Mammary epithelial cell (primary cell): ENCODE measurements around the gene HS3ST5.

Experiments
- EZH2 ChIP-seq: IDR thresholded peaks from 2 replicates; pipeline ENCODE4 v1.6.1; 2012; ENCODE audit warnings: low read length, inconsistent platforms, borderline replicate concordance
- TF ChIP-seq, protein P1 (sequence below), 2 donors: IDR thresholded peaks in 1 of 2; conservative IDR thresholded peaks in 1 of 2; 2 replicates each; pipeline ENCODE4 v1.5.1; 2011 to 2012; ENCODE audit warnings: inconsistent platforms in 2 of 2, low read length in 2 of 2, mild to moderate bottlenecking in 2 of 2, control low read depth in 1 of 2, low read depth in 1 of 2; ENCODE audit not compliant: insufficient read depth in 1 of 2; ENCODE audit errors: extremely low read depth in 1 of 2

DNA sequence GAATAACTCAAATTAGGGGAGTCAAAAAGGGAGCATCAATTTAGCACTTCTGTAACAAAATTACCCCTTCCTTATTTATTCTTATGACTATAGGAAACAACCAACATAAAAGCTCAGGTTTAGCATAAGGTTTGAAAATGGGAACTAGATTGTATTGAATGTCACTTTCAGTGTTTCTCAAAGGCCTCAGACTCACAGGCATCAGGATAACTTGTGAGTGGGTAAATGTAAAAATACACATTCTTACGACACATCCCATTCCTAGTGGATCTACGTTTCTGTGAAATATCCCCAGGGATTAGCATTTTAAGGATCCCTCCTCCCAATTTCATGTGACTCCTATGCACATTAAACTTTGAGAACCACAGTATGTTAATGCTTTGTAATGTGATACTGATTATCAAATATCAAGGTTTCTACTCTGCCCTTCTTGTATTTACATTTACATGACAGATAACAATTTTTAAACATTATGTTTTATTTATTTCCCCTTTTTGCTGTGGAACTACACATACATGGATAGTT is 114.8 kb downstream of the HS3ST5 start:
- TF ChIP-seq, protein P1, sequence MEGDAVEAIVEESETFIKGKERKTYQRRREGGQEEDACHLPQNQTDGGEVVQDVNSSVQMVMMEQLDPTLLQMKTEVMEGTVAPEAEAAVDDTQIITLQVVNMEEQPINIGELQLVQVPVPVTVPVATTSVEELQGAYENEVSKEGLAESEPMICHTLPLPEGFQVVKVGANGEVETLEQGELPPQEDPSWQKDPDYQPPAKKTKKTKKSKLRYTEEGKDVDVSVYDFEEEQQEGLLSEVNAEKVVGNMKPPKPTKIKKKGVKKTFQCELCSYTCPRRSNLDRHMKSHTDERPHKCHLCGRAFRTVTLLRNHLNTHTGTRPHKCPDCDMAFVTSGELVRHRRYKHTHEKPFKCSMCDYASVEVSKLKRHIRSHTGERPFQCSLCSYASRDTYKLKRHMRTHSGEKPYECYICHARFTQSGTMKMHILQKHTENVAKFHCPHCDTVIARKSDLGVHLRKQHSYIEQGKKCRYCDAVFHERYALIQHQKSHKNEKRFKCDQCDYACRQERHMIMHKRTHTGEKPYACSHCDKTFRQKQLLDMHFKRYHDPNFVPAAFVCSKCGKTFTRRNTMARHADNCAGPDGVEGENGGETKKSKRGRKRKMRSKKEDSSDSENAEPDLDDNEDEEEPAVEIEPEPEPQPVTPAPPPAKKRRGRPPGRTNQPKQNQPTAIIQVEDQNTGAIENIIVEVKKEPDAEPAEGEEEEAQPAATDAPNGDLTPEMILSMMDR (conservative IDR thresholded peaks at IDR 0.05 in 1 of 2, IDR thresholded peaks at IDR 0.05 in 1 of 2; ENCODE audit: extremely low read depth in 1 of 2, insufficient read depth in 1 of 2, low read depth in 1 of 2, low read length in 2 of 2), result no peak
- TF ChIP-seq EZH2, result no peak
